Measurements from ENCODE around the gene SEC61B. TPM values are rescaled to one million over a fixed set of nuclear protein-coding genes. Genes with fewer than 3 reads are reported as not detected.
"Not testable (repeated sequence)": the region's sequence is repeated elsewhere in the genome, so short reads cannot be mapped to it uniquely, and the experiment has no call there.

Gene SEC61B
- total RNA-seq, 2 donors from 2014 or later = 67.7 to 126 TPM

DNA sequence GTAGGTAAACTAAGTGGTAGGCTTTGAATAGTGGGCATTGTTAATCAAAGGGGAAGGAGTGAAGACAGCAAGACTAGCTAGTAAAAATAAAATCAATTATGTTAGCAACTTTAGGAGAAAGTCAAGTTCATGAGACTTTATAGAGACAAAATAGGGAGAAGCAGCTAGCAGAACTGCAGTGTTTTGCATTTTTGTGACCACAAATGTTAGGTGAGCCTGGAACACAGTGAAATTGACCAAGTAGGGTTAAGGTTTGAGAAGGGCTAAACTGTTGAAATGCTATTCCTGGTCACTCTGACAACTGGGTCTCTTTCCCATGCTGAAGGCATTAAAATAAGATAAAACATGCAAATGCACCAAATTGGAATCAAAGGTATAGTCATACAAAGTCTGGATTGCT is 13.0 kb downstream of the SEC61B start:
- Histone ChIP-seq H3K4me1 (replicated peaks) (no peaks in the 10 kb centered on the region), H3K9me3 (no peaks in the 10 kb centered on the region), H3K27ac (no peak overlapping the region), H3K27me3 (replicated peaks; ENCODE audit: insufficient read depth) (no peaks in the 10 kb centered on the region), H3K36me3 (no peaks in the 10 kb centered on the region), H3K4me3 (no peak overlapping the region)
- no peak for DNase-seq (ENCODE audit: low spot score)
- TF ChIP-seq POLR2AphosphoS5 (IDR thresholded peaks at IDR 0.05) (no peak), POLR2A (IDR thresholded peaks at IDR 0.05) (no peak)
- TF ChIP-seq, protein P1, sequence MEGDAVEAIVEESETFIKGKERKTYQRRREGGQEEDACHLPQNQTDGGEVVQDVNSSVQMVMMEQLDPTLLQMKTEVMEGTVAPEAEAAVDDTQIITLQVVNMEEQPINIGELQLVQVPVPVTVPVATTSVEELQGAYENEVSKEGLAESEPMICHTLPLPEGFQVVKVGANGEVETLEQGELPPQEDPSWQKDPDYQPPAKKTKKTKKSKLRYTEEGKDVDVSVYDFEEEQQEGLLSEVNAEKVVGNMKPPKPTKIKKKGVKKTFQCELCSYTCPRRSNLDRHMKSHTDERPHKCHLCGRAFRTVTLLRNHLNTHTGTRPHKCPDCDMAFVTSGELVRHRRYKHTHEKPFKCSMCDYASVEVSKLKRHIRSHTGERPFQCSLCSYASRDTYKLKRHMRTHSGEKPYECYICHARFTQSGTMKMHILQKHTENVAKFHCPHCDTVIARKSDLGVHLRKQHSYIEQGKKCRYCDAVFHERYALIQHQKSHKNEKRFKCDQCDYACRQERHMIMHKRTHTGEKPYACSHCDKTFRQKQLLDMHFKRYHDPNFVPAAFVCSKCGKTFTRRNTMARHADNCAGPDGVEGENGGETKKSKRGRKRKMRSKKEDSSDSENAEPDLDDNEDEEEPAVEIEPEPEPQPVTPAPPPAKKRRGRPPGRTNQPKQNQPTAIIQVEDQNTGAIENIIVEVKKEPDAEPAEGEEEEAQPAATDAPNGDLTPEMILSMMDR (IDR thresholded peaks at IDR 0.05) = no peak
- intact Hi-C loops (cut with DNase I) = no loop called here

DNA sequence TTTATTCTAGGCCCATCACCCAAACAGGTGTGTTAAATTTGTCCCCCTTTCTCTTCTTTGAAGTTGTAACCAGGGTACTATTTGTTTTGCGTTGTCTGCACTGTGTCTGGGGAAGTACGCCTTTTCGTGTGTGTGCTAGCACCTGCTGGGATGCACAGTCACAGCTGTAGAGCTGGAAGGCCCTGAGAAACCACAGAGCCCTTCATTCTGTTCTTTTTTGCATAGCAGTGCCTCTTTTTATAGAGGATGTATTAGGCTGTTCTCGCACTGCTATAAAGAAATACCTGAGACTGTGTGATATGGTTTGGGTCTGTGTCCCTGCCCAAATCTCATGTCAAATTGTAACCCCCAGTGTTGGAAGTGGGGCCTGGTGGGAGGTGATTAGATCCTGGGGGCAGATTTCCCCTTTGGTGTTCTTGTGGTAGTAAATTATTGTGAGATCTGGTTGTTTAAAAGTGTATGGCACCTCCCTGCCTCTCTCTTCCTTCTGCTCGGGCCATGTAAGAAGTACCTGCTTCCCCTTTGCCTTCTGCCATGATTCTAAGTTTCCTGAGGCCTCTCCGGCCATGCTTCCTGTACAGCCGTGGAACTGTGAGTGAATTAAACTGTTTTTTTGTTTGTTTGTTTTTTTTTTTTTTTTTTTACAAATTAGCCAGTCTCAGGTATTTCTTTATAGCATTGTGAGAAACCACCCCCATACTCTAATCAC is 14.0 kb downstream of the SEC61B start:
- Histone ChIP-seq H3K4me1 (replicated peaks) (no peaks in the 10 kb centered on the region), H3K27ac (no peak overlapping the region), H3K36me3 (no peaks in the 10 kb centered on the region), H3K4me3 (no peak overlapping the region), H3K9me3 (no peaks in the 10 kb centered on the region), H3K27me3 (replicated peaks; ENCODE audit: insufficient read depth) (no peaks in the 10 kb centered on the region)
- WGBS = 81% methylated on average over 7 of the region's 7 CpGs
- intact Hi-C loops (cut with DNase I) = no loop called here
- TF ChIP-seq POLR2A (IDR thresholded peaks at IDR 0.05) (no peak), POLR2AphosphoS5 (IDR thresholded peaks at IDR 0.05) (no peak)
- TF ChIP-seq, protein P1 (IDR thresholded peaks at IDR 0.05) = no peak
- DNase-seq (ENCODE audit: low spot score) = no peak

DNA sequence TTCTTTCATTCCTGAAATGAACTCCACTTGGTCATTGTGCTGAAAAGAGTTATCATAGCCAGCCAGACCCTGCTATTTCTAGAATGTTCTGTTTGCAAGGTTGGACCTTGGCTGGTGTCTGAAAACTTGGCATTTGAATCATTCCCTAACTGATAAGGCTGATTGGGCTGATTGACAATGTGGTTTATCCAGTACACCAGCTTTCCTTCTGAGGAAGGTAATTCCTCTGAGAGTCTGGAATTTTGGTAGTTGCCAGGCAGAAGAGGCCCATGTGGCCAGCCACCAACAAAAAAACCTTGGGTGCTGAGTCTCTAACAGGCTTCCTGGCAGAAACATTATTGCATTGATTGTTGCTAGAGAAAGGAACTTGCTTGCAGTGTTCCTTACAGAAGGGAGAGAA is 15.3 kb downstream of the SEC61B start:
- Histone ChIP-seq H3K27me3 (replicated peaks; ENCODE audit: insufficient read depth) (no peaks in the 10 kb centered on the region), H3K27ac (no peak overlapping the region), H3K4me3 (no peak overlapping the region), H3K4me1 (replicated peaks) (no peaks in the 10 kb centered on the region), H3K36me3 (no peaks in the 10 kb centered on the region), H3K9me3 (no peaks in the 10 kb centered on the region)
- TF ChIP-seq POLR2A (IDR thresholded peaks at IDR 0.05) (no peak), POLR2AphosphoS5 (IDR thresholded peaks at IDR 0.05) (no peak)
- TF ChIP-seq, protein P1 (IDR thresholded peaks at IDR 0.05) = no peak
- no peak for DNase-seq (ENCODE audit: low spot score)
- intact Hi-C loops (cut with DNase I) = no loop called here

DNA sequence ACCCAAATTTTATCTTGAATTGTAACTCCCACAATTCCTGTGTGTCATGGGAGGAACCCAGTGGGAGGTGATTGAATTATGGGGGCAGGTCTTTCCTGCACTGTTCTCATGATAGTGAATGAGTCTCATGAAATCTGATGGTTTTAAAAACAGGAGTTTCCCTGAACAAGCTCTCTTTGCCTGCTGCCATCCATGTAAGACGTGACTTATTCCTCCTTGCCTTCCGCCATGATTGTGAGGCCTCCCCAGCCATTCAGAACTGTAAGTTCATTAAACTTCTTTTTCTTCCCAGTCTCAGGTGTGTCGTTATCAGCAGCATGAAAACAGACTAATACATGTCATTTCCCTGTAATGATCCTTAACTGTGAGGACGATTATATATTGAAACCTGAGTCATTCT is 15.8 kb downstream of the SEC61B start:
- H3K27ac ChIP-seq; intact Hi-C loops (cut with DNase I); H3K9me3 ChIP-seq; H3K4me1 ChIP-seq (replicated peaks); H3K4me3 ChIP-seq; H3K27me3 ChIP-seq (replicated peaks; ENCODE audit: insufficient read depth); DNase-seq (ENCODE audit: low spot score); H3K36me3 ChIP-seq: not testable (repeated sequence)
- 95% methylated on average over 4 of the region's 4 CpGs for WGBS

DNA sequence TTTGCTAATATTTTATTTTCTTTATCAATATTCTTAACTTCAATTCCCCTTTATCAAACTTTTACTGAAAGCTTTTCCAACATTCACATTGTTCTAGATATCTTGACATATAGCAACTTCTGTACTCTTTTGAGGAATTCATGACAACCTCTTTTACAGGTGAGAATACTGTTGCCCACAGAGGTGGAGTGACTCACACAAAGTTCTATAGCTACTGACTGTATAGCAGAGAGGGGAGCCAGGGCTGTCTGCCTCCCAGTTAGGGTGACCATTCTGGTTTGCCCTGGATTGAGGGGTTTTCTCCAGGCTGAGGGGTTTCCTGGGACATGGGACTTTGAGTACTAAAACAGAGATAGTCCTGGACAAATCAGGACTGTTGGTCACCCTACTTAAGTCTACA is 16.2 kb downstream of the SEC61B start:
- TF ChIP-seq POLR2AphosphoS5 (IDR thresholded peaks at IDR 0.05) (no peak), POLR2A (IDR thresholded peaks at IDR 0.05) (no peak)
- TF ChIP-seq, protein P1 (IDR thresholded peaks at IDR 0.05) = no peak
- DNase-seq (ENCODE audit: low spot score) = no peak

More for the DNA sequence above, 16.2 kb downstream of the SEC61B start:
- no peaks in the 10 kb centered on the region for H3K27me3 ChIP-seq (replicated peaks; ENCODE audit: insufficient read depth)
- no peaks in the 10 kb centered on the region for H3K4me1 ChIP-seq (replicated peaks)
- H3K4me3 ChIP-seq = no peak overlapping the region
- no peaks in the 10 kb centered on the region for H3K9me3 ChIP-seq
- no peaks in the 10 kb centered on the region for H3K36me3 ChIP-seq
- no peak overlapping the region for H3K27ac ChIP-seq
- intact Hi-C loops (cut with DNase I) = no loop called here
